Measurements from ENCODE around the gene MBD3.

The MBD3 gene

GRCh38 chr19:1618157-1619093 lies 25.8 kb upstream of the MBD3 start:
- peak; percentile 71 for DNase-seq
- no peak overlapping the region for H3K4me3 ChIP-seq (ENCODE audit: low read depth, low read length)
- no peak overlapping the region for H3K27ac ChIP-seq
- H3K27me3 ChIP-seq (ENCODE audit: insufficient read depth, low read depth, severe bottlenecking): no peaks in the 10 kb centered on the region
- H3K9me3 ChIP-seq (ENCODE audit: severe bottlenecking): no peaks in the 10 kb centered on the region
- peak; percentile 79 for TF ChIP-seq CTCF (IDR thresholded peaks at IDR 0.05; ENCODE audit: low read depth, low read length)
- peaks cover 91% of the 10 kb centered on the region for H3K36me3 ChIP-seq

- Histone ChIP-seq H3K36me3 (peaks cover 89% of the 10 kb centered on the region), H3K27me3 (ENCODE audit: insufficient read depth, low read depth, severe bottlenecking) (no peaks in the 10 kb centered on the region), H3K4me3 (ENCODE audit: low read depth, low read length) (no peak overlapping the region), H3K9me3 (ENCODE audit: severe bottlenecking) (no peaks in the 10 kb centered on the region), H3K27ac (no peak overlapping the region)
- DNase-seq: no peak
- TF ChIP-seq CTCF (IDR thresholded peaks at IDR 0.05; ENCODE audit: low read depth, low read length): no peak
Measured at GRCh38 chr19:1616875-1617274, 24.2 kb upstream of the MBD3 start.

- Histone ChIP-seq H3K27me3 (ENCODE audit: insufficient read depth, low read depth, severe bottlenecking) (no peaks in the 10 kb centered on the region), H3K27ac (no peak overlapping the region), H3K4me3 (ENCODE audit: low read depth, low read length) (no peak overlapping the region), H3K9me3 (ENCODE audit: severe bottlenecking) (no peaks in the 10 kb centered on the region), H3K36me3 (peaks cover 87% of the 10 kb centered on the region)
- TF ChIP-seq CTCF (IDR thresholded peaks at IDR 0.05; ENCODE audit: low read depth, low read length): no peak
- DNase-seq: no peak
Measured at GRCh38 chr19:1616396-1616795, 23.7 kb upstream of the MBD3 start.

- H3K9me3 ChIP-seq (ENCODE audit: severe bottlenecking): no peaks in the 10 kb centered on the region
- TF ChIP-seq CTCF (IDR thresholded peaks at IDR 0.05; ENCODE audit: low read depth, low read length): no peak
- no peak overlapping the region for H3K27ac ChIP-seq
- peaks cover 91% of the 10 kb centered on the region for H3K36me3 ChIP-seq
- DNase-seq: no peak
- no peak overlapping the region for H3K4me3 ChIP-seq (ENCODE audit: low read depth, low read length)
- H3K27me3 ChIP-seq (ENCODE audit: insufficient read depth, low read depth, severe bottlenecking): no peaks in the 10 kb centered on the region
Measured at GRCh38 chr19:1615156-1615765, 22.6 kb upstream of the MBD3 start.

- Histone ChIP-seq H3K4me3 (ENCODE audit: low read depth, low read length) (no peak overlapping the region), H3K36me3 (peaks cover 88% of the 10 kb centered on the region), H3K27ac (no peak overlapping the region), H3K9me3 (ENCODE audit: severe bottlenecking) (no peaks in the 10 kb centered on the region), H3K27me3 (ENCODE audit: insufficient read depth, low read depth, severe bottlenecking) (no peaks in the 10 kb centered on the region)
- no peak for DNase-seq
- TF ChIP-seq CTCF (IDR thresholded peaks at IDR 0.05; ENCODE audit: low read depth, low read length): no peak
Measured at GRCh38 chr19:1613808-1614570, 21.3 kb upstream of the MBD3 start.

Data from WERI-Rb-1 (cell line).